WERI-Rb-1 (cell line): ENCODE data around the gene RTN4RL1.

ENCODE experiments used
- DNase-seq: peaks from one replicate; pipeline ENCODE4 v3.0.0-alpha.2; 2020
- H3K27ac ChIP-seq: fragments of 250-450 bp; sonication (Bioruptor Pico); 2 replicates; pipeline ENCODE4 v1.5.1; 2020; ENCODE audit warnings: mild to moderate bottlenecking, moderate library complexity
- H3K27me3 ChIP-seq: fragments of 250-450 bp; sonication (Bioruptor Pico); 2 replicates; pipeline ENCODE4 v1.5.1; 2021; ENCODE audit warnings: mild to moderate bottlenecking, low read depth, moderate library complexity; ENCODE audit not compliant: insufficient read depth, severe bottlenecking
- H3K36me3 ChIP-seq: fragments of 250-450 bp; sonication (Bioruptor Pico); 2 replicates; pipeline ENCODE4 v1.5.1; 2020; ENCODE audit warnings: mild to moderate bottlenecking, moderate library complexity
- H3K4me3 ChIP-seq: 2 replicates; pipeline ENCODE4 v1.5.1; 2011; ENCODE audit warnings: low read depth, mild to moderate bottlenecking, control low read depth, low read length
- H3K9me3 ChIP-seq: fragments of 250-450 bp; sonication (Bioruptor Pico); 2 replicates; pipeline ENCODE4 v1.5.1; 2021; ENCODE audit warnings: mild to moderate bottlenecking, moderate library complexity; ENCODE audit not compliant: severe bottlenecking
- CTCF ChIP-seq: IDR thresholded peaks from 2 replicates; pipeline ENCODE4 v1.5.1; 2011; ENCODE audit warnings: low read depth, mild to moderate bottlenecking, control low read depth, inconsistent platforms, low read length

Gene RTN4RL1

DNA sequence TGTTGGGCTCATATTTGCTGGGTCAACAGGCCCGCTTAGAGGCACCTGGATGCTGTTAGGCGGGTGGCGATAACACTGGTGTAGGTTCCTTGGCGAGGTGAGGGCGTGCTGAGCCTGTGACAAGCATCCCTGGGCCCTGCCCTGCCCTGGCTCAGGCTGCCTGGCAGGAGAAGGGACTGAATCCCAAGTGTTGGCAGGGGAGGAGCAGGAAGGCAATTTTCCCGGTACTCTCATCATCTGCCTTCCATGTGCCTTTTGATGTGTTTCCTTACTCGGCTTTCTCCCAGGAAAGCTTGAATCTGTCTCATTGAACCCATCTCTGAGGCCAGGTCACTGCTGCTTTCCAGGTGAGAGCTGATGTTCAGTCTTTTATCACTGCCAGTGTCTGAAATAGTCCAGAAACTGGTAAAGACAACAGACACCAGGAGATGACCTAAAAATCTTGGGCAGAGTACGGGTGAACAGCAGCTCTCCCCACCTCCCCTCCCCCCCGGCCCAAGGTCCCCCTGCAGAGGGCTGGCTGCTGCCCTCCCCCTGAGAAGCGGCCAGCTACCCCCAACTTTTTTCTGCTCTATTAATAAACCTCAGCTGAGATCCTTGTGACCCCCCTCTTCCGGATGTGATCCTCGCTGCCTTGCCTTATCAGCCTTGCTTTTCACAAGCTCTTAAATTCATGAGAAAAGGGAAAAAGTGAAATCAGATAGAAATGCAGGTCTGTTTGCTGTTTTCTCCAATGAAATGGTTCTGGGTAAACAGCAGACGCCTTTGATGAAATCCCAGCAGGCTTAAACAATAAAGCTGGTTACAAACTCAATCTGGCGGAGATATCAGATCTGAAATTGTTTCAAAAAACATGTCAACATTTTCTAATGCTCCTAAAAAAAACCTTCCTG, 29.0 kb downstream of the RTN4RL1 start:
- Histone ChIP-seq H3K9me3 (no peaks in the 10 kb centered on the region), H3K36me3 (peaks cover 3% of the 10 kb centered on the region; the same call in 1 of the 2 replicates), H3K27me3 (no peaks in the 10 kb centered on the region), H3K4me3 (no peak overlapping the region), H3K27ac (peak overlapping the region; percentile 96)
- no peak for DNase-seq
- no peak for TF ChIP-seq CTCF

DNA sequence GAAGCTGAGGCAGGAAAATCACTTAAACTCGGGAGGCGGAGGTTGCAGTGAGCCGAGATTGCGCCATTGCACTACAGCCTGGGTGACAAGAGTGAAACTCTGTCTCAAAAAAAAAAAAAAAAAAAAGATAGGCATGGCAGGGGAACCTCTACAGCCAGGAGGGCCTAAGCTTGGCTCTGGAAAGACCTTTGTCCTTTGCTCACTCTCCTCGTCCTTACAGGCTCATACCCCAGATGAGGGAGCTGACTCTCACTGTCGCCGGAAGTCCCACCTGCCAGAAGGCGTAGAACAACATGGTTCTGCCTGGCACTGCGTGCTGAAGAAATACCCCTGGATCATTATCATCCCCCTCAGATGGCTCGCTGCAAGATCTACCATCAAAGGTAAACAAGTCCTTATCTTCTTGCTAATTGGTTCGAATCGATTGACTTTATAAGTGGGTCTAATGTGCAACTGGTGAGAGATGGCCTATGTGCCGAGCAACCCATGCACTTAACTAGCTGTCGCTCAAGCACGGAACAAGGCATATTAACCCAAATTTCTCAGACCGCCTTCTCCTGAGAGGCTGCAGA, 29.7 kb downstream of the RTN4RL1 start:
- Histone ChIP-seq H3K9me3 (no peaks in the 10 kb centered on the region), H3K36me3 (no peaks in the 10 kb centered on the region), H3K27ac (peak overlapping the region; percentile 96), H3K4me3 (no peak overlapping the region), H3K27me3 (no peaks in the 10 kb centered on the region)
- no peak for DNase-seq
- no peak for TF ChIP-seq CTCF

DNA sequence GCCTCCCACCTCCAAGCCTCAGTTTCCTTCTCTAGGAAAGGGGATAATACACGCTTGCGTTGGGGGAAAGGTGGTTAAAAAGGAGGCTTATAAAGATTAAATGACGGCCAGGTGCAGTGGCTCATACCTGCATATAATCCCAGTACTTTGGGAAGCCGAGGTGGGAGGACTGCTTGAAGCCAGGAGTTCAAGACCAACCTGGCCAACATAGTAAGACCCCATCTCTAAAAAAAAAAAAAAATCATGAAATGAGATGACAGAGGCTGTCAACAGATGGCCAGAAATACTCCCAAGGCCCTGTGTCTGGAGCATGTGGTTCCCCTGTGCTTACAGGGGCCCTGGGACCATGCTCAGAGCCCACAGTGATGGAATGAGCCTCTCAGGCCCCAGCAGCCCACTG, 30.4 kb downstream of the RTN4RL1 start:
- Histone ChIP-seq H3K27ac (no peak overlapping the region), H3K27me3 (no peaks in the 10 kb centered on the region), H3K4me3 (no peak overlapping the region), H3K36me3 (no peaks in the 10 kb centered on the region), H3K9me3 (no peaks in the 10 kb centered on the region)
- DNase-seq: no peak
- no peak for TF ChIP-seq CTCF

GRCh38 chr17:1992541-1992940, 32.6 kb downstream of the RTN4RL1 start:
- TF ChIP-seq CTCF: no peak
- no peak for DNase-seq
- H3K27me3 ChIP-seq: no peaks in the 10 kb centered on the region
- H3K36me3 ChIP-seq: no peaks in the 10 kb centered on the region
- no peak overlapping the region for H3K27ac ChIP-seq
- H3K4me3 ChIP-seq: no peak overlapping the region
- no peaks in the 10 kb centered on the region for H3K9me3 ChIP-seq

GRCh38 chr17:1989135-1989534, 36.0 kb downstream of the RTN4RL1 start:
- Histone ChIP-seq H3K36me3 (no peaks in the 10 kb centered on the region), H3K4me3 (no peak overlapping the region), H3K27ac (no peak overlapping the region), H3K27me3 (no peaks in the 10 kb centered on the region), H3K9me3 (no peaks in the 10 kb centered on the region)
- DNase-seq: no peak
- TF ChIP-seq CTCF: no peak
